Panc1 (cell line): Measurements from ENCODE around the gene GPR139. TPM values are rescaled to one million over a fixed set of nuclear protein-coding genes. Genes with fewer than 3 reads are reported as not detected.

Experiments
- ATAC-seq: fragments of 200-7000 bp; cut with Tn5 transposase; 2 replicates; pipeline ENCODE4 v1.9.1; 2020; ENCODE audit warnings: mild to moderate bottlenecking, moderate library complexity
- BruUV-seq: library from RNA; stranded (reverse); fragments of 400-500 nt; replicated peaks from 2 replicates; lab custom pipeline; 2021; lab: Mats Ljungman, UMichigan
- CTCF ChIA-PET: fragments of 300-600 bp; sonication (Branson Sonifier 250); formaldehyde crosslinking; loops from one replicate; lab custom pipeline; 2022; ENCODE audit warnings: antibody characterized with exemption; lab: Charles Lee
- POLR2A ChIA-PET: fragments of 300-600 bp; sonication (Branson Sonifier 250); formaldehyde crosslinking; loops from one replicate; lab custom pipeline; 2022; ENCODE audit warnings: antibody characterized with exemption; lab: Charles Lee
- DNase-seq: peaks from one replicate; pipeline ENCODE4 v3.0.0-alpha.2; 2010; ENCODE audit warnings: low read depth, low spot score
- H3K27ac ChIP-seq: 2 replicates; pipeline ENCODE4 v1.5.1; 2011; ENCODE audit warnings: mild to moderate bottlenecking, low read length, inconsistent platforms
- H3K27me3 ChIP-seq: fragments of 200-500 bp; sonication (Bioruptor generic); 2 replicates; pipeline ENCODE4 v1.6.0; 2014; ENCODE audit warnings: low read length, inconsistent platforms; ENCODE audit not compliant: control insufficient read depth, insufficient read depth
- H3K36me3 ChIP-seq: fragments of 200-500 bp; sonication (Bioruptor generic); 2 replicates; pipeline ENCODE4 v1.5.1; 2014; ENCODE audit warnings: inconsistent platforms, mild to moderate bottlenecking, low read length, moderate library complexity; ENCODE audit not compliant: control insufficient read depth, insufficient read depth
- H3K4me1 ChIP-seq: 2 replicates; pipeline ENCODE4 v1.5.1; 2011; ENCODE audit warnings: inconsistent platforms, mild to moderate bottlenecking, low read length, moderate library complexity; ENCODE audit not compliant: control insufficient read depth, insufficient read depth
- H3K4me3 ChIP-seq, 2 experiments: 2 replicates each; pipeline ENCODE4 v1.5.1; 2011 to 2012; ENCODE audit warnings: low read depth in 2 of 2, low read length in 2 of 2, mild to moderate bottlenecking in 2 of 2, inconsistent platforms in 1 of 2, moderate library complexity in 1 of 2
- H3K9me3 ChIP-seq: fragments of 200-500 bp; sonication (Bioruptor generic); 2 replicates; pipeline ENCODE4 v1.5.1; 2014; ENCODE audit warnings: low read depth, mild to moderate bottlenecking, inconsistent platforms, low read length, moderate library complexity; ENCODE audit not compliant: control insufficient read depth, insufficient read depth
- CTCF ChIP-seq: fragments of 450-650 bp; IDR thresholded peaks from 2 replicates; pipeline ENCODE4 v1.5.1; 2017; ENCODE audit warnings: mild to moderate bottlenecking
- POLR2AphosphoS5 ChIP-seq: IDR thresholded peaks from 2 replicates; pipeline ENCODE4 v1.6.1; 2012; ENCODE audit warnings: mild to moderate bottlenecking, low read depth, low read length, moderate library complexity
- REST ChIP-seq, 2 experiments: IDR thresholded peaks; 2 replicates each; pipeline ENCODE4 v1.6.1; 2011 to 2012; ENCODE audit warnings: low read depth in 2 of 2, control low read depth in 1 of 2, low read length in 1 of 2, mild to moderate bottlenecking in 1 of 2, moderate library complexity in 1 of 2; ENCODE audit not compliant: insufficient read depth in 1 of 2
- SIN3A ChIP-seq: IDR thresholded peaks from 2 replicates; pipeline ENCODE4 v1.6.1; 2012; ENCODE audit warnings: low read depth, mild to moderate bottlenecking, low read length, moderate library complexity, borderline replicate concordance; ENCODE audit not compliant: insufficient read depth
- TCF7L2 ChIP-seq: IDR thresholded peaks from 2 replicates; pipeline ENCODE4 v1.6.1; 2011; ENCODE audit warnings: mild to moderate bottlenecking, low read depth, low read length, inconsistent platforms
- in situ Hi-C: cut with HindIII; loops from 2 replicates; pipeline ENCODE4 v1.10.0; 2016; ENCODE audit warnings: low sequenced_read_pairs, low pct_unique_long_range_greater_than_20kb
- intact Hi-C: fragments of 100-400 bp; cut with micrococcal nuclease; formaldehyde crosslinking; loops from one replicate; pipeline ENCODE4 v1.10.0; 2022; ENCODE audit not compliant: unreplicated experiment
- total RNA-seq: library from RNA; stranded (reverse); gene quantifications from one replicate; pipeline ENCODE4 v1.2.1, GENCODE V29; 2021; ENCODE audit not compliant: unreplicated experiment

Gene GPR139
- total RNA-seq, 1 experiment from 2014 or later: not detected

- H3K9me3 ChIP-seq: no peaks in the 10 kb centered on the region
- no peak for DNase-seq
- in situ Hi-C loops (no loop called here), intact Hi-C loops (no loop called here)
- no peak overlapping the region for H3K4me3 ChIP-seq
- H3K27ac ChIP-seq: no peak overlapping the region
- peak; percentile 62; the same call in 1 of the 2 replicates for ATAC-seq
- H3K36me3 ChIP-seq: no peaks in the 10 kb centered on the region
- peaks cover 22% of the 10 kb centered on the region for H3K27me3 ChIP-seq
- CTCF ChIA-PET: interaction anchor here (0.7 to 1.0 kb wide), 2 partner anchors 27 to 228 kb away, joined by 3 to 5 read pairs; no protein-coding TSS in a partner anchor
- BruUV-seq: no TSS peak
- no peaks in the 10 kb centered on the region for H3K4me1 ChIP-seq
- TF ChIP-seq CTCF (no peak), REST (IDR thresholded peaks at IDR 0.05; ENCODE audit: insufficient read depth in 1 of 2, low read depth in 2 of 2, low read length in 1 of 2) (no peak), SIN3A (no peak), TCF7L2 (no peak), POLR2AphosphoS5 (no peak)
- POLR2A ChIA-PET: interaction anchor here (0.7 kb wide), 1 partner anchor 16 kb away, joined by 3 read pairs; no protein-coding TSS in a partner anchor
These were observed 1.4 kb downstream of the GPR139 start for GRCh38 chr16:20072146-20072873.

GRCh38 chr16:20064931-20065330, 8.8 kb downstream of the GPR139 start:
- POLR2A ChIA-PET: no interaction called here
- BruUV-seq: no TSS peak
- peaks cover 13% of the 10 kb centered on the region; the same call in 1 of the 2 replicates for H3K27me3 ChIP-seq
- in situ Hi-C loops (no loop called here), intact Hi-C loops (no loop called here)
- ATAC-seq (no peak), DNase-seq (no peak)
- no peaks in the 10 kb centered on the region for H3K4me1 ChIP-seq
- H3K36me3 ChIP-seq: no peaks in the 10 kb centered on the region
- no peaks in the 10 kb centered on the region for H3K9me3 ChIP-seq
- CTCF ChIA-PET: interaction anchor here (0.6 kb wide), 1 partner anchor 70 kb away, joined by 3 read pairs; no protein-coding TSS in a partner anchor
- TF ChIP-seq POLR2AphosphoS5 (no peak), SIN3A (no peak), CTCF (no peak), REST (IDR thresholded peaks at IDR 0.05; ENCODE audit: insufficient read depth in 1 of 2, low read depth in 2 of 2, low read length in 1 of 2) (no peak), TCF7L2 (no peak)
- H3K4me3 ChIP-seq: no peak overlapping the region
- no peak overlapping the region for H3K27ac ChIP-seq
